Esophagus squamous epithelium (tissue), 4 donors: ENCODE data around the gene FBXO33.

ENCODE experiments used
- POLR2A ChIP-seq, 4 donors: fragments of 450-650 bp; IDR thresholded peaks; one replicate each; pipeline ENCODE4 v1.6.1; 2017; ENCODE audit warnings: antibody characterized with exemption in 4 of 4, mild to moderate bottlenecking in 4 of 4, moderate library complexity in 3 of 4
- TF ChIP-seq, protein P1 (sequence below), 6 experiments: fragments of 450-650 bp in 4 of 6; fragments of 200-600 bp in 2 of 6; sonication (generic) in 2 of 6; IDR thresholded peaks; one replicate each; pipeline ENCODE4 v1.5.1; 2016 to 2019; ENCODE audit warnings: antibody characterized with exemption in 6 of 6, mild to moderate bottlenecking in 4 of 6, moderate library complexity in 4 of 6

DNA sequence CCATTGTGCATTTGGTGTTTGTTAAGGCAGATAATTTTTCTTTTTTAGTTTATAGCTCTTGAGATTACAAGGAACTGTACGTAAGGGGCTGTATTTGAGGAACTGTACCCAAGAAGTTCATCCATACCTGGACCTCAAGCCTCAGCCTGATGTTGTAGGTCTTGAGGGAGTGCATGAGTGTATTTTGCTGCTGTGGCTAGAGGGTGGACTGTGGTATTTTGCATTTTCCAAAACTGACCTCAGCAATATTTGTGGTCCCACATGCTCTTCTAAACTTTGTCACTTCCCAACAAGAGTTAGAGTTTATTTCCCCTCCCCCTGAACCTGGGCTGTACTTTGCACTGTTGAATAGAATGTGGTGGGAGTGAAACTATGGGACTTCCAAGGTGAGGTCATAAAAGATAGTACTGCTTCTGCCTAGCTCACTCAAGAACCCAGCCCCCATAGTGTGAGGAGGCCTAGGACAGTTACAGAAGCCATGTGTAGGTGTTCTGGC lies 42.2 kb upstream of the FBXO33 start:
- TF ChIP-seq POLR2A (IDR thresholded peaks at IDR 0.05) = no peak
- TF ChIP-seq, protein P1, sequence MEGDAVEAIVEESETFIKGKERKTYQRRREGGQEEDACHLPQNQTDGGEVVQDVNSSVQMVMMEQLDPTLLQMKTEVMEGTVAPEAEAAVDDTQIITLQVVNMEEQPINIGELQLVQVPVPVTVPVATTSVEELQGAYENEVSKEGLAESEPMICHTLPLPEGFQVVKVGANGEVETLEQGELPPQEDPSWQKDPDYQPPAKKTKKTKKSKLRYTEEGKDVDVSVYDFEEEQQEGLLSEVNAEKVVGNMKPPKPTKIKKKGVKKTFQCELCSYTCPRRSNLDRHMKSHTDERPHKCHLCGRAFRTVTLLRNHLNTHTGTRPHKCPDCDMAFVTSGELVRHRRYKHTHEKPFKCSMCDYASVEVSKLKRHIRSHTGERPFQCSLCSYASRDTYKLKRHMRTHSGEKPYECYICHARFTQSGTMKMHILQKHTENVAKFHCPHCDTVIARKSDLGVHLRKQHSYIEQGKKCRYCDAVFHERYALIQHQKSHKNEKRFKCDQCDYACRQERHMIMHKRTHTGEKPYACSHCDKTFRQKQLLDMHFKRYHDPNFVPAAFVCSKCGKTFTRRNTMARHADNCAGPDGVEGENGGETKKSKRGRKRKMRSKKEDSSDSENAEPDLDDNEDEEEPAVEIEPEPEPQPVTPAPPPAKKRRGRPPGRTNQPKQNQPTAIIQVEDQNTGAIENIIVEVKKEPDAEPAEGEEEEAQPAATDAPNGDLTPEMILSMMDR (IDR thresholded peaks at IDR 0.05) = no peak
